Activated CD4-positive, alpha-beta T cell treated with anti-CD3 and anti-CD28 coated beads for 36 hours (primary cell): ENCODE results near the gene CKAP2. TPM values are rescaled to one million over a fixed set of nuclear protein-coding genes. Genes with fewer than 3 reads are reported as not detected.

Experiments used
- ATAC-seq: fragments of 200-7000 bp; cut with Tn5 transposase; one replicate; pipeline ENCODE4 v1.10.0; 2021; ENCODE audit warnings: mild to moderate bottlenecking, moderate library complexity
- CTCF ChIA-PET: fragments of 350-600 bp; sonication (Branson Sonifier 250); formaldehyde crosslinking; loops from one replicate; lab custom pipeline; 2021; ENCODE audit warnings: antibody characterized with exemption; lab: Charles Lee
- POLR2A ChIA-PET: fragments of 350-600 bp; sonication (Branson Sonifier 250); formaldehyde crosslinking; loops from one replicate; lab custom pipeline; 2021; ENCODE audit warnings: antibody characterized with exemption, inconsistent platforms; lab: Charles Lee
- DNase-seq: peaks from one replicate; pipeline ENCODE4 v3.0.0-alpha.2; 2020
- H3K27ac Mint-ChIP-seq: one replicate; pipeline ENCODE4 v1.8.0; 2021; ENCODE audit warnings: mixed read lengths
- H3K27me3 Mint-ChIP-seq: one replicate; pipeline ENCODE4 v1.8.0; 2021; ENCODE audit warnings: mixed read lengths
- H3K36me3 Mint-ChIP-seq: one replicate; pipeline ENCODE4 v1.8.0; 2021; ENCODE audit warnings: low read depth, mixed read lengths
- H3K4me1 Mint-ChIP-seq: one replicate; pipeline ENCODE4 v1.8.0; 2021; ENCODE audit warnings: mixed read lengths
- H3K4me3 Mint-ChIP-seq: one replicate; pipeline ENCODE4 v1.8.0; 2021; ENCODE audit warnings: mild to moderate bottlenecking, moderate library complexity, mixed read lengths
- H3K9me3 Mint-ChIP-seq: one replicate; pipeline ENCODE4 v1.8.0; 2021; ENCODE audit warnings: low read depth, mixed read lengths
- intact Hi-C, 2 experiments: fragments of 100-400 bp; cut with DNase I in 1 of 2; cut with micrococcal nuclease in 1 of 2; formaldehyde crosslinking; loops; one replicate each; pipeline versions ENCODE4 v1.14.2 to v1.15.1; 2022 to 2024; cut with DNase I, micrococcal nuclease
- total RNA-seq, 2 experiments: library from RNA; stranded (reverse); gene quantifications; one replicate each; pipeline ENCODE4 v1.2.3, GENCODE V29; 2021

Gene CKAP2
- total RNA-seq, 2 experiments from 2014 or later: 65.5 to 95.7 TPM

DNA sequence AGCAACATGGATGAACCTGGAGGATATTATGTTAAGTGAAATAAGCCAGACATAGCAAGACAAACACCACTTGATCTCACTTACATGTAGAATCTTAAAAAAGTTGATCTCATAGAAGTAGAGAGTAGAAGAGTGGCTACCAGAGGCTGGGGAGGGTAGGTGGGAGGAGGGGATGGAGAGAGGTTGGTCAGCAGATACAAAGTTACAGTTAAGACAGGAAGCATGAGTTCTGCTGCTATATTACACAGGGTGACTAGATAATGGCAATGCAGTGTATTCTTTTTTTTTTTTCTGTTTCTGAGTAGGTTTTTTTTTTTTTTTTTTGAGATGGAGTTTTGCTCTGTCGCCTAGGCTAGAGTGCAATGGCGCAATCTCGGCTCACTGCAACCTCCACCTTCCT lies 34.1 kb upstream of the CKAP2 start:
- no peak for DNase-seq
- Mint-ChIP-seq H3K27me3 (no peaks in the 10 kb centered on the region), H3K27ac (no peak overlapping the region), H3K36me3 (peaks cover 44% of the 10 kb centered on the region), H3K9me3 (no peaks in the 10 kb centered on the region), H3K4me1 (no peaks in the 10 kb centered on the region), H3K4me3 (no peak overlapping the region)
- CTCF ChIA-PET: no interaction called here
- no peak for ATAC-seq
- intact Hi-C loops: no loop called here
- POLR2A ChIA-PET: interaction anchor here (0.6 kb wide), 1 partner anchor 16 kb away, joined by 6 read pairs; no protein-coding TSS in a partner anchor

DNA sequence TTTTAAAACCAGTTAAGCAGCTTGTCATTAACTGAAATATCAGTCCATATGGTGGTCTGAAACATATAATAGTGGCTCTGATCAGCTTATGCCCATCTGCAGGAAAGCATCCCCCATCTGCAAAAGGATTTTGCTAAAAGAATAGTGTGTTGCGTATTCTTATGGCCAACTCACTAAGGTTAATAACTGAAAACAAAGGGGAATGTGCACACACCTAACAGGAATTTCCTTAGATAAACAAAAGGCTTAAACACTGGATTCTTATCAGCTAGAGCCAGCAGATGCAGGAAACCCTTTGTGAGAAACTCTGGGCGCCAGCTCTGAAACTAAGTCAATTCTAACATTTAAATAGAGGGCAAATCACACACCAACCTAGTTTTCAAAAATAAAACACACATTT lies 27.0 kb upstream of the CKAP2 start:
- H3K4me1 Mint-ChIP-seq: no peaks in the 10 kb centered on the region
- no peaks in the 10 kb centered on the region for H3K27me3 Mint-ChIP-seq
- H3K36me3 Mint-ChIP-seq: peaks cover 34% of the 10 kb centered on the region
- intact Hi-C loops: no loop called here
- CTCF ChIA-PET: interaction anchor here (0.6 to 1.1 kb wide), 2 partner anchors 11 to 20 kb away, joined by 3 read pairs; no protein-coding TSS in a partner anchor
- no peak overlapping the region for H3K4me3 Mint-ChIP-seq
- POLR2A ChIA-PET: no interaction called here
- H3K9me3 Mint-ChIP-seq: no peaks in the 10 kb centered on the region
- DNase-seq (no peak), ATAC-seq (no peak)
- H3K27ac Mint-ChIP-seq: no peak overlapping the region

DNA sequence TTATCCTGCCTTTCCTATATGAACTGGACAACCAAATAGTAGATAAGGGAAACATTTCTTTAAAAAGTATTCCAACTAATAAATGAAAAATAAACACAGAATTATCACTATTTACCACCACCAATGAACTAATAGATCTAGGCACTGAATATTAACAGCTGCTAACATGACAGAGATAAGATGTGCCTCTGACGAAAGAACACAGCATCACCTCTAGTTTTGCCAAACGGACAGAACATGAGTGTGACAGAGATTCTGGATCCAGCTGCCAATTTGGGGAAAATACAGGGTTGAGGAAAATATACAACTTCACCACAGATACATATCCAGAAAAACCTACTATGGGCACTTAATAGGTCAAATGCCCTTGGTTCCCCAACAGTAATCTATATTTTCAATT lies 22.8 kb upstream of the CKAP2 start:
- Mint-ChIP-seq H3K27ac (no peak overlapping the region), H3K27me3 (no peaks in the 10 kb centered on the region), H3K36me3 (peaks cover 39% of the 10 kb centered on the region), H3K9me3 (no peaks in the 10 kb centered on the region), H3K4me1 (no peaks in the 10 kb centered on the region), H3K4me3 (no peak overlapping the region)
- no peak for ATAC-seq
- ChIA-PET POLR2A (no interaction called here), CTCF (interaction anchor here (2.3 kb wide), 1 partner anchor 17 kb away, joined by 11 read pairs; the partner anchor contains the start of gene VPS36)
- DNase-seq: no peak
- intact Hi-C loops: no loop called here

DNA sequence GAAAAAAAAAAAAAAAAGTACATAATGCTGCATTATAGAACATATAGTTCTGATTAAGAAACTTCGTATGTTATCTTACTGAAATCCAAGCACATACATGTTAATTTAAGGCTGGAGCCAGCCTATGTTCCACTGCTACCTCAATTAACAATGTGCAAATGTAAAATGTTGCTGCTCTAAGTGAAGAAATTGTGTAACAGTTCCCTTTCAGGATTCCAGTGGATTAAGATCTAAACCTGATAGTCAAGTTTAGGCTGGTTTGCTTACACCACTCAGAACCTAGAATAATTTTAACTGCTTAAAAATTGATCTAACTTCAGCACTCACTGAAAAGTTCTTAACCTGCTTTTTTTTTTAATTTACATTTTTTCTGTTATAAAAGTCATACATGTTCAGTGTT lies 9.0 kb upstream of the CKAP2 start:
- peaks cover 5% of the 10 kb centered on the region for H3K36me3 Mint-ChIP-seq
- ATAC-seq: no peak
- peaks cover 22% of the 10 kb centered on the region for H3K4me1 Mint-ChIP-seq

DNA sequence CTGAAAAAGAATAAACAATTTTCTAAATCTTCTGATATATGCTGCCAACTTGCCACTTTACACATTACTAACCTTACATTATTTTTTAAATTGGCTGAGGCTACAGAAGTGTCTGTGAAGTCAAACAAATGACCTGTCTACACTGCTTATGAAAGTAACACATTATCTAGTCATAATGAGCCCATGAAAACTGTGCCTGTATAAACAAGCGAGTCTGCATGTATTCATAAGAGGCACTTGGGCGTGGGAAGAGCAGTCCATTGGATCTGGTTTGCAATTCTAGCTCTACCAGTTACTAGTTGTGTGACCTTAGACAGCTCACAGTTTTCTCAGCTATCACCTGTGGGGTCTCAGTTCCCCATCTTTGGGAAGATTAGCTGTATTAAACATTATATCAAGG lies 7.9 kb upstream of the CKAP2 start:
- H3K27me3 Mint-ChIP-seq: no peaks in the 10 kb centered on the region
- ATAC-seq: peak; percentile 33
- H3K4me3 Mint-ChIP-seq: no peak overlapping the region
- no peaks in the 10 kb centered on the region for H3K9me3 Mint-ChIP-seq
- no peak overlapping the region for H3K27ac Mint-ChIP-seq
- CTCF ChIA-PET: interaction anchor here (0.6 kb wide), 1 partner anchor 415 kb away, joined by 4 read pairs; no protein-coding TSS in a partner anchor
- intact Hi-C loops: no loop called here
- H3K4me1 Mint-ChIP-seq: peaks cover 22% of the 10 kb centered on the region
- POLR2A ChIA-PET: interaction anchor here (0.6 to 0.7 kb wide), 2 partner anchors 14 to 626 kb away, joined by 4 to 7 read pairs; no protein-coding TSS in a partner anchor
- DNase-seq: peak; percentile 43
- H3K36me3 Mint-ChIP-seq: peaks cover 3% of the 10 kb centered on the region

More for the DNA sequence above, 9.0 kb upstream of the CKAP2 start:
- no peak overlapping the region for H3K4me3 Mint-ChIP-seq
- POLR2A ChIA-PET: no interaction called here
- H3K9me3 Mint-ChIP-seq: no peaks in the 10 kb centered on the region
- intact Hi-C loops: no loop called here
- H3K27ac Mint-ChIP-seq: no peak overlapping the region
- H3K27me3 Mint-ChIP-seq: no peaks in the 10 kb centered on the region
- CTCF ChIA-PET: interaction anchor here (0.7 kb wide), 1 partner anchor 539 kb away, joined by 3 read pairs; no protein-coding TSS in a partner anchor
- no peak for DNase-seq

DNA sequence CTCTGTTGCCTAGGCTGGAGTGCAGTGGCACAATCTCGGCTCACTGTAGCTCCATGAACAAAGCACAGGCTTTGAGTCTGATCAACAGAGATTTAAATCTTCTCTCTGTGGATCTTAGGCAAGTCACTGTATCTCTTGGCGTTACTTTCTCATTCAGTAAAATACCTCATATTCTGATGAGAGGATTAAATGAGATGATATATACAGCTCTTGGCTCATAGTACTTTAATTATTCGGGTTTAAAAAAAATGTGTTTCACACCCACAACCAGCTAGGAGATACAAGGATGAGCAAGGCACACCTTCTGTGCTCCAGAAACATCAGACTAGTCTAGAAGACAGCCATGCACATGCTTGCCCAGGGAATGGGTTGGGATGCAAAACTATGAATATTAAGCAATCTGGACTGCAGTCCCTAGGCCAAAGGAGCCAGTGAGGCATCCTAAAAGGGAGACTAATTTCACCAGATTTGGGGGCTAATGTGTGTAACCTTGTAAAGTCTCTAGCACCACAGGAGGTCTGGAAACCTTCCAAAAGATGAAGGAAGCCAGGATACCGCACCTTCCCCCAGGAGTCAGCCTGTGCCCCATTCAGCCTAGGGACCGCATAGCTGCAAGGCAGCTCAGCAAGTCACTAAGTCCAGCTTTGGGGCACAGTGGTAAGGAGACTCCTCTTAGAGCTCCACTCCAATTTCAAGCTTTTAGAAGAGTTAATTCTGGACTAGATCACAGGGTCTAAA lies 7.3 kb upstream of the CKAP2 start:
- ChIA-PET POLR2A (interaction anchor here (0.6 to 1.0 kb wide), 3 partner anchors 14 to 626 kb away, joined by 3 to 7 read pairs (median 4); no protein-coding TSS in a partner anchor), CTCF (interaction anchor here (0.6 to 2.9 kb wide), 3 partner anchors 15 to 415 kb away, joined by 3 to 11 read pairs (median 4); no protein-coding TSS in a partner anchor)
- Mint-ChIP-seq H3K27ac (no peak overlapping the region), H3K4me1 (peaks cover 22% of the 10 kb centered on the region), H3K27me3 (no peaks in the 10 kb centered on the region), H3K9me3 (no peaks in the 10 kb centered on the region), H3K4me3 (no peak overlapping the region), H3K36me3 (peaks cover 3% of the 10 kb centered on the region)
- ATAC-seq: no peak
- intact Hi-C loops: no loop called here
- DNase-seq: no peak

DNA sequence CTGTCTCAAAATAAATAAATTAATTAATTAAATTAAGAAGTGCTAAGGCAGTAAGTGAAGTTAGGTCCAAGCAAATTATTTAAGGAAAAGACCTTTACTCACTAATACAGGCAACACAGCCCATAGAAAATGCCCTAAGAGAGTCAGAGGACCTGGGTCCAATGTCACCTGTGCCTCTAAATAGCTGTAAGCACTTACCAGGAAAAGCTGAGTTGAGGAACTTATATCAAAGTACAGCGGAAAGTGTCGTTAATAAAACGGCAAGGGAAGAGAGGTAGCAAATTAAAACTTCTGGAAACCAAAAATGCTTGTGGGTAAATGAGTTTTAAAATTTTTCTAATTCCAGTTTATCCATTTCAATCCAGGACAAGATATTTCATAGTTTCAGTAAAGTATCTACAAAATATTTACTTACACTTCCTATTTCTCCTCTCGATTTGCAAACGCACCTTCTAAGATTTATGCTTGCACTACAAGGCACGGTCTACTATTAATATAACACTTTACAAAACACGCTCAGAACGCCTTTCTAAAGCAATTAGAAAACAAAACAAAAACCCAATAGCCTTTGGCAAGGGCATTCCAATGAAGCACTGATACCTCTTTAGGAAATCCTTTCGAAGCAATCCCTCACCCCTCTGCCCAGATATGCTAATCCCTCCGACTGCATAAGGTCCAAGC lies 5.8 kb upstream of the CKAP2 start:
- ChIA-PET CTCF (interaction anchor here (0.5 to 2.9 kb wide), 9 partner anchors 10 to 996 kb away, joined by 3 to 11 read pairs (median 4); no protein-coding TSS in a partner anchor), POLR2A (interaction anchor here (0.6 to 1.4 kb wide), 3 partner anchors 9 to 203 kb away, joined by 3 to 4 read pairs (median 3); partner anchors contain the start of gene SUGT1)
- Mint-ChIP-seq H3K27ac (peak overlapping the region; percentile 91), H3K4me3 (peak overlapping the region; percentile 88), H3K27me3 (no peaks in the 10 kb centered on the region), H3K4me1 (peaks cover 34% of the 10 kb centered on the region), H3K36me3 (peaks cover 3% of the 10 kb centered on the region), H3K9me3 (no peaks in the 10 kb centered on the region)
- DNase-seq (no peak), ATAC-seq (no peak)
- intact Hi-C loops: loop anchor here (1.0 to 10.0 kb wide), 9 partner anchors 101 to 625 kb away; partner anchors contain the start of genes SUGT1 (in 2 of the 2) and ALG11 (in 1 of the 2)

DNA sequence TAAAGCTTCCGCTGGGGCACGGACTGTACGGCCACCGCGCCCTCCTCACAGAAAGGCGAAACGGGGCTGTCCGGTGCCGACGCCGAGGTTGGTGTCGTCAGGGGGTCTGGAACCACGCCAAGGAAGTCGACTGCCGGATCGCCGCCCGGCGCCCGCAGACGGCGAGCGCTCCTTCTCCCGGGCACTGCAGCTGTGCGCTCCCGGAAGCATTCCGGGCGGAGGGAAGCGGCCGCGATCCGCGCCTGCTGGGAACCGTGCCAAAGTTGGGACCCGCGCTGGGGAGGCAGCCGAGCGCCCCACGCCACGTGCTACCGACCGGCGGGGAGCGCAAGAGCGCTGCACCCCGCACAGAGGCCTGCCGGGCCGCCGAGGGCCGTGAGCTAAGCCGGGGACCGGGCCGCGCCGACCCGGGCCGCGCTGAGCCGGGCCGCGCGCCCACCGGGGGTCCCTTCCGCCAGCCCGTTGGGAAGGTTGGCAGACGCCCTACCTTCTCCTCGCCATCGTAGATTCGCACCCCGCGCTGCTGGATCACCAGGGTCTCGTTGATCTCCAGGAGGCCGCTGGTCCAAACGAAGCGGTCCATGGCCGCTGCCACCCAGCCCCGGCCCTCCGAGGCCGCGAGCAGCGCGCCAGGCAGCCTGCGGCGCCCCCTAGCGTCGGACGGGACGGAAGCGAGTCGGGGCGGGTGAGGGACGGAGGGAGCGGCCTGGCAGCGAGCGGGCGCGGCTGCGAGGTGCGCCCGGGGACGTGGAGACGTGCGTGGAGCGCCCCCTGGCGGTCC lies 5.1 kb upstream of the CKAP2 start, which contains the start of gene VPS36:
Gene VPS36 (minus strand): TSS at position 623 of the 781 bp plus-strand sequence. CDS start 40 bp downstream, at position 583.
- CTCF ChIA-PET: interaction anchor here (0.6 to 2.9 kb wide), 19 partner anchors 8 to 1016 kb away, joined by 3 to 11 read pairs (median 4); partner anchors contain the start of genes NEK5 and SUGT1
- peak within 1 kb of the TSS; percentile 91 for H3K27ac Mint-ChIP-seq
- H3K27me3 Mint-ChIP-seq: peaks cover under 1% of the 10 kb centered on the region
- peak within 1 kb of the TSS; percentile 88 for H3K4me3 Mint-ChIP-seq
- H3K4me1 Mint-ChIP-seq: peaks cover 35% of the 10 kb centered on the region
- ATAC-seq: peak; percentile 77
- intact Hi-C loops: loop anchor here (1.0 to 10.0 kb wide), 9 partner anchors 101 to 625 kb away; partner anchors contain the start of genes SUGT1 (in 2 of the 2) and ALG11 (in 1 of the 2)
- DNase-seq: peak; percentile 96
- H3K9me3 Mint-ChIP-seq: no peaks in the 10 kb centered on the region
- POLR2A ChIA-PET: interaction anchor here (0.9 to 1.4 kb wide), 2 partner anchors 10 to 203 kb away, joined by 3 to 4 read pairs; partner anchors contain the start of gene SUGT1
- peaks cover 3% of the 10 kb centered on the region for H3K36me3 Mint-ChIP-seq

DNA sequence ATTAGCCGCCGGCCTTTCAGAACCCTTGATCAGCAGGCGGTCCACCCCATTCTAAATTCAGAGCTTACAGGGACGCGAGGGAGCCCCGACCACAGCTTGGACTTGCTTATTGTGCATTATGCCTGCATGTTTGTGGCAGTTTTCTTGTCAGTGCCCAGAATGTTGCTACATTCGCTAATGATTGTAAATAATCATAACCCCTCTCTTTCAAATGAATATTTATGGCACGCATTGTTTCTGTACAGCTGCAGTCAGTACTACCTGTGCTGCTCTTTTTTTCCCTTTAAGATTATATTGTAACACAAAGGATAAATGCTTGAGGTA lies 4.5 kb upstream of the CKAP2 start:
- ChIA-PET POLR2A (interaction anchor here (1.4 kb wide), 1 partner anchor 202 kb away, joined by 4 read pairs; the partner anchor contains the start of gene SUGT1), CTCF (interaction anchor here (0.6 to 2.9 kb wide), 22 partner anchors 9 to 1017 kb away, joined by 3 to 11 read pairs (median 4); partner anchors contain the start of genes NEK5, SUGT1 and THSD1)

More for the DNA sequence above, 4.5 kb upstream of the CKAP2 start:
- intact Hi-C loops: loop anchor here (1.0 to 10.0 kb wide), 9 partner anchors 102 to 626 kb away; partner anchors contain the start of genes SUGT1 (in 2 of the 2) and ALG11 (in 1 of the 2)
- Mint-ChIP-seq H3K4me1 (peaks cover 35% of the 10 kb centered on the region), H3K27me3 (peaks cover 2% of the 10 kb centered on the region), H3K36me3 (peaks cover 5% of the 10 kb centered on the region), H3K9me3 (no peaks in the 10 kb centered on the region), H3K4me3 (peak overlapping the region; percentile 88), H3K27ac (no peak overlapping the region)
- DNase-seq (no peak), ATAC-seq (no peak)
